Heart left ventricle (tissue), 13 donors: ENCODE measurements around the gene PLCB1.

ENCODE experiments used
- POLR2A ChIP-seq, 2 donors: fragments of 450-650 bp; IDR thresholded peaks; one replicate each; pipeline ENCODE4 v1.6.1; 2017; ENCODE audit warnings: antibody characterized with exemption in 2 of 2, mild to moderate bottlenecking in 2 of 2, moderate library complexity in 2 of 2
- TF ChIP-seq, protein P1 (sequence below), 12 donors: fragments of 200-600 bp; sonication (generic) in 4 of 12; IDR thresholded peaks; one replicate each; pipeline versions ENCODE4 v1.5.0 to v1.8.0; 2018 to 2022; ENCODE audit warnings: antibody characterized with exemption in 12 of 12, mild to moderate bottlenecking in 5 of 12
- donor health status: ischemic (EF 13 %, LVEDD 7.1; RV severe dilation, severe dysfunction).
- donor health status: DM: no; HTN: yes; CAD: no.
- donor health status: DM: no; HTN: no; CAD: no.
- donor health status: ischemic (EF 25% LVEDD 6.9; RV normal size, moderate dysfunction).
- donor health status: ischemic (EF 25% LVEDD 5.7; RV mildly dilated, moderate dysfunction).
- donor health status: ischemic (EF 35%, LVEDD 5.7; RV mildly dilated, moderate dysfunction).
- donor health status: nonischemic (EF 11% LVEDD 7.7; RV severe dilation, severe dysfunction).
- donor health status: DM: yes; HTN: yes; CAD: no.
- donor health status: PGD.
- donor health status: ischemic (EF 29% LVEDD 5.4; RV normal size, mild dysfunction).
- donor health status: nonischemic (EF 23%, LVEDD 6.1; RV moderate dilation, normal function).

DNA sequence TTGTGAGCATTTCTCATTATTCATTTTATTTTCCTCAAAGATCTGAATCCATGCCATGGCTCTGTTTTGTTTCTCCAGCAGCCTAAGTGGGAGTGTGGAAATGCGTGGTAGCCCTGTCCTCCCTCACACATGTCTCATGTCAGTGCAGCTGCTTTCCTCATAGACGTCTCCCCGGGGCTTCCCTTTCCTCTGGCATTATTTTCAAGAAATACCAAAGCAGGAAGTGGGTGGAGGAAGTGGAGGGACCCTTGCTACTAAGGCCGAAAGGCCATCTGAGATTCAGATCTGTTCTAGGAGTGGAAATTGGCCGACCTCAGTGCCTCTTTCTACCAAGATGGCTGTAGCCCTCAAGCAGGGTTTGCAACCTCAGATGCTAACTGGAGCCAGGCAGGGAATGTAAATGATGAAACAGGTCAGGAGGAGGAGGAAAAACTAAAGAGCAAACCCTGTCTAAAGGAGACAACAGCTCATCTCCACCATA, 515.9 kb downstream of the PLCB1 start:
- TF ChIP-seq, protein P1, sequence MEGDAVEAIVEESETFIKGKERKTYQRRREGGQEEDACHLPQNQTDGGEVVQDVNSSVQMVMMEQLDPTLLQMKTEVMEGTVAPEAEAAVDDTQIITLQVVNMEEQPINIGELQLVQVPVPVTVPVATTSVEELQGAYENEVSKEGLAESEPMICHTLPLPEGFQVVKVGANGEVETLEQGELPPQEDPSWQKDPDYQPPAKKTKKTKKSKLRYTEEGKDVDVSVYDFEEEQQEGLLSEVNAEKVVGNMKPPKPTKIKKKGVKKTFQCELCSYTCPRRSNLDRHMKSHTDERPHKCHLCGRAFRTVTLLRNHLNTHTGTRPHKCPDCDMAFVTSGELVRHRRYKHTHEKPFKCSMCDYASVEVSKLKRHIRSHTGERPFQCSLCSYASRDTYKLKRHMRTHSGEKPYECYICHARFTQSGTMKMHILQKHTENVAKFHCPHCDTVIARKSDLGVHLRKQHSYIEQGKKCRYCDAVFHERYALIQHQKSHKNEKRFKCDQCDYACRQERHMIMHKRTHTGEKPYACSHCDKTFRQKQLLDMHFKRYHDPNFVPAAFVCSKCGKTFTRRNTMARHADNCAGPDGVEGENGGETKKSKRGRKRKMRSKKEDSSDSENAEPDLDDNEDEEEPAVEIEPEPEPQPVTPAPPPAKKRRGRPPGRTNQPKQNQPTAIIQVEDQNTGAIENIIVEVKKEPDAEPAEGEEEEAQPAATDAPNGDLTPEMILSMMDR (IDR thresholded peaks at IDR 0.05): no peak
- TF ChIP-seq POLR2A (IDR thresholded peaks at IDR 0.05): no peak
